GM18858 (cell line): ENCODE measurements around the gene STRADA.

Source experiments
- ATAC-seq: cut with Tn5 transposase; IDR thresholded peaks from one replicate; pipeline ENCODE4 v1.9.1; 2021; ENCODE audit not compliant: unreplicated experiment

The STRADA gene

DNA sequence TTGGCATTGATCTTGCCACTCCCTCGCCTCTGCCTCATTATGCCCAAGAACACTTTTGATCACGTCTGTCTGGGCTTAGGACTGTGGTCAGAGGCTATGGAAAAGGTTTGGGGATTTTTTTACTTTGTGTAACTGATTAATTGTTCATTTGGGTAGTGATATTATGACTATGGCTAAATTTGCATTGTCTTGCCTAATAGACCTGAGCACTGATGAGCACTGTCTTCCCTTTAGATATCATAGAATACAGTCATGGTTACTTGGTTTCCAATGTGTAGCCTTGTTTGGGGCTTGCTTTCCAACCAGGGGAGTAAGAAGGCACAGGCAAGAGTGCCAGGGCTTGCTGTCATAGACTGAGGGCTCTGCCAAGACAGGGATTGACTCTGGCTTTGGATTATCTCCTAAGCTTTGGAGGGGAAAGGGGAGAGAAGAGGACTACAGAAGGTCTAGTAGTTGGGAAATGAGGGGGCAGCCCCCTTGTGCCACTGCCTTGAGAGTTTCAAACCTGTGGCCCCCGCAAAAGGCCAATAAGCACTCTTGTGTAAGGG is 55.4 kb downstream of the STRADA start:
- no peak for ATAC-seq

- no peak for ATAC-seq
These were observed 56.0 kb downstream of the STRADA start for GRCh38 chr17:63685578-63685977.

DNA sequence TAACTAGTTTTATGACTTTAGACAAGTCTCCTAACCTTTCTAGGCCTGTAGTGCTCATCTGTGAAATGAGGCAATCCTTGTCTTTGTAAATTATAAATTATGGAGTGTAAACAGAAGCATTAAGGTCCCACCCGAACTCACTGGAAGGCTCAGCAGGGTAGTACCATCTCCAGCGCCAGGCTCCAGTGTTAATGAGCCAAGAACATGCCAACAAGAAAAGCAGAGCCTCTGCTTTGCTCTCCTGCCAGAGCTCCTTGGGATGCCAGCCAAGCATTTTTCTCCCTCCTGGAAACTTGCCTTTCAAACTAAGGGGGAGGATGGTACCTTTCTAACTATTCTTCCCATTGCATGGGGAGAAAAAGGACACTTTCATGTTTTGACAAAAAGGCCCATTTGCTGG is 56.6 kb downstream of the STRADA start:
- ATAC-seq: no peak

DNA sequence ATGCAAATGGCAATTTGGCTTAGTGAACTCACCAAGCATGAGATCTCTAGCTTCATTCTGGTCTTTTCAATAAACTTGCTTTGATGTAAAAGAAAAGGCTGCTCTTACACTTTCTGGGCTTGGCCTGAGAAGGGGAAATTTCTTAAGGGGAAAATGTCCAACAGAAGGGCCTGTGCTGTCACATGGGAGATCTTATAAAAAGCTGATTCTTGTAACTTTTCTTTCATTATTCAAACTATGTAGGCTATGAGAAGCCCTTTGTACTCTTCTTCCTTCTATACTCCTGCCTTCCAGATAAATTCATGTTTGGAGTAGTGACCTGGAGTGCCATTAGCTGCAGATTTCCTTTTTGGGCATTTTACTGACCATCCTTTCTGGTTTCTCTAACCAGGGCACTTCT is 58.6 kb downstream of the STRADA start:
- ATAC-seq: no peak

- ATAC-seq: no peak
These were observed 59.2 kb downstream of the STRADA start for GRCh38 chr17:63682441-63682840.

GRCh38 chr17:63681530-63681929 is 60.1 kb downstream of the STRADA start:
- no peak for ATAC-seq

DNA sequence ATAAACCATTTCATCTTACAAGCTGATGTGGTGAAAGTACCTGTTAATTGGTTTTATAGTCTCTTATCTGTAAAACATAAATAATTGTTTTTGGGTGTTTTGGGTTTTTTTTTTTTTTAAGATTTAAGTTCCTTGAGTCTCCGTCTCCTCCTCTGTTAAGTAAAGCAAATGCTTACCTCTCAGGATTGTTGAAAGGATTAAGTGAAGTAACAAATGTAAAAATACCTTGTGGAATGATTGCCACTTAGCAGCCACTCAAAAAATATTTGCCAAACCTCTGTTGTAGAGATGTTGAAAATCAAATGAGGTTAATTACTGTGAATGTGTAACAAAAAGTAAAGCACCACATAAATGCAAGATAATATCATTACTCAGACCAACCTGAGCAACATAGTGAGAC is 60.9 kb downstream of the STRADA start:
- no peak for ATAC-seq

DNA sequence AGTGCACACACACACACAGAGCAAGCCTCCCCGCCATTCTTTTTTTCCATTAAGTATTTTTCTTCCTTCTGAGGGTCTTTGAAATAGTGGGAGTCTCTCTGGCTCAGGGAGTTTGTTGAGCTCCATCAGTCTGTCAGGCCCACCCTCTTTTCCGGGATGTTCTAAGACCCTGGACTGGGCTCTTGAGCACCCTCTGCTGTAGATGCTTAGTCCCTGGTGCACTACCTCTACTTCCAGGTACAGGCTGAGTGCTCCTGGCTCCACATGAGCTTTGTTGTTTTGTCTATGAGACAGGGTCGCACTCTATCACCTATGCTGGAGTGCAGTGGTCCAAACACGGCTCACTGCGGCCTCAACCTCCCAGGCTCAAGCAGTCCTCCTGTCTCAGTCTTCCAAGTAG is 62.4 kb downstream of the STRADA start:
- ATAC-seq: no peak

- no peak for ATAC-seq
These were observed 65.0 kb downstream of the STRADA start for GRCh38 chr17:63676584-63676983.

- ATAC-seq: no peak
These were observed 65.7 kb downstream of the STRADA start for GRCh38 chr17:63675607-63676546.

- ATAC-seq: no peak
These were observed 66.4 kb downstream of the STRADA start for GRCh38 chr17:63675231-63675606.

DNA sequence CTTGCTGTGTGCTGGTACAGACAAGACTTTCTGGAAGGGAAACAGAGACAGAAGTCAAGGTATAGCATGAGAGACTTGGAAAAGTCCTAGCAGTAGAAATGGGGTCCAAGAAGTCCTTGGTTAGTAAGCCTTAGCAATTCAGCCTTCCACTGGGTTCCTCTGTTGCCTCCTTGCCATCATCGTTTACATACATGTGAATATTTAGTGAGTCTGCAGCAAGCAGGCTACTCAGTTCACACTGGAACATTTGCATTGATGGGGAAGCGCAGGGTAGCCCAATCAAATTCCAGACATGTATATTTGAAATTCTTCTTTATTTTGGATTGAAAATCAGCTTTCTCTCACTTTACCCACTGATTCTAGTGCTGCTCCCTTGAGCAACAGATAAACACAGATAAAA is 68.7 kb downstream of the STRADA start:
- no peak for ATAC-seq

- no peak for ATAC-seq
These were observed 75.9 kb downstream of the STRADA start for GRCh38 chr17:63665527-63666214.

DNA sequence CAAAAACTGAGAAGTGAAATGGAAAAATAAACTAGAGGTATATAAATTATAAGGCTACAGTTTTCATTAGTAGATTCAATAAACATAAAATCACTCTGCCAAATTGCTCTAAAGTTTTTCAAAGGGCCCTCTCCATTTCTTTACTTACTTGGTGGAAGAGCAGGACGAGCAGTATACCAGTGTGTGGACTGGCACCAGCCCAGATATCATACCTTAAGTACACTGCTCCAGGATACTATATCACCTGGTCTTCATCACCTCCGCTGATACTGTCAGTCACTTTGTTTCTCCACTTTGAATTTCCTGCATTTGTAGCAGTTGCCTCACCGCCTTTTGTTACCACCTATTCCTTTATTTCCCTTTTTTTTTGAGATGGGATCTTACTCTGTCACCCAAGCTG is 81.7 kb downstream of the STRADA start:
- no peak for ATAC-seq

DNA sequence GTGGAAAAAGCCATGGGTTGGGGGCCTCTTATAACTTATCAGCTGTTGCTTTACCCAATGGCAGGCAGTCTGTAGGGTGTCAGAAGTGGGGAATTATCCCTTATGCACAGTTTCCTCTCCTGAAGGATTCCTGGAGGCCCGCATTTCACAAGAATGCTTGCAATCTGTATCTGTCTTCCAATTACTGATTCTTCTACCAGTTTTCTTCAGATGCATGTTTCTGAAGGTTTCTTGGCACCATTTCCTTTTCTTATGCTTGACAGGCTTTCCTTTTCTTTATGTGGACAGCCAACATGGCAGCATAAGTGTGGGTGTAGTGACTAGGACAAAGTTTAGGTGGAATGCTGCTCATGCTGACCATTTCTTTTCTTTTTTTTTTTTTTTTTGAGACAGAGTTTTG is 83.2 kb downstream of the STRADA start:
- ATAC-seq: no peak

GRCh38 chr17:63657786-63658185 is 83.8 kb downstream of the STRADA start:
- no peak for ATAC-seq

- no peak for ATAC-seq
These were observed 88.5 kb downstream of the STRADA start for GRCh38 chr17:63653050-63653449.
